MCF 10A (cell line): ENCODE results near the gene MTMR10. TPM values are rescaled to one million over a fixed set of nuclear protein-coding genes. Genes with fewer than 3 reads are reported as not detected.

ENCODE experiments used
- BruUV-seq: library from RNA; stranded (reverse); fragments of 400-500 nt; replicated peaks from 2 replicates; lab custom pipeline; 2021; lab: Mats Ljungman, UMichigan
- CTCF ChIA-PET: fragments of 300-600 bp; sonication (Branson Sonifier 250); formaldehyde crosslinking; extraction: SDS; loops from one replicate; lab custom pipeline; 2021; ENCODE audit warnings: antibody characterized with exemption, inconsistent platforms; lab: Yijun Ruan, JAX
- POLR2A ChIA-PET: fragments of 300-600, 350-650 bp; sonication (Branson Sonifier 250); formaldehyde crosslinking; extraction: SDS; loops from one replicate; lab custom pipeline; 2020; ENCODE audit warnings: antibody characterized with exemption, inconsistent platforms; lab: Yijun Ruan, JAX
- DNase-seq: peaks from one replicate; pipeline ENCODE4 v3.0.0-alpha.2; 2018; ENCODE audit not compliant: unreplicated experiment
- H3K27ac Mint-ChIP-seq: one replicate; pipeline ENCODE4 v1.8.0; 2022; ENCODE audit warnings: mild to moderate bottlenecking, low read depth, mixed read lengths; ENCODE audit not compliant: unreplicated experiment
- H3K27me3 Mint-ChIP-seq: one replicate; pipeline ENCODE4 v1.8.0; 2022; ENCODE audit warnings: mixed read lengths; ENCODE audit not compliant: insufficient read depth, unreplicated experiment
- H3K36me3 Mint-ChIP-seq: one replicate; pipeline ENCODE4 v1.8.0; 2022; ENCODE audit warnings: mild to moderate bottlenecking, moderate library complexity, mixed read lengths; ENCODE audit not compliant: insufficient read depth, unreplicated experiment
- H3K4me1 Mint-ChIP-seq: one replicate; pipeline ENCODE4 v1.8.0; 2022; ENCODE audit warnings: mixed read lengths; ENCODE audit not compliant: insufficient read depth, unreplicated experiment
- H3K4me3 Mint-ChIP-seq: one replicate; pipeline ENCODE4 v1.8.0; 2022; ENCODE audit warnings: mild to moderate bottlenecking, moderate library complexity, mixed read lengths; ENCODE audit not compliant: unreplicated experiment
- H3K9me3 Mint-ChIP-seq: one replicate; pipeline ENCODE4 v1.8.0; 2022; ENCODE audit warnings: mixed read lengths; ENCODE audit not compliant: unreplicated experiment
- intact Hi-C: fragments of 100-400 bp; cut with micrococcal nuclease; formaldehyde crosslinking; loops from 2 replicates; pipeline ENCODE4 v1.14.1; 2022
- total RNA-seq: library from RNA; stranded (reverse); gene quantifications from 2 replicates; pipeline ENCODE4 v1.2.3, GENCODE V29; 2022
- TF ChIP-seq, protein P1 (sequence below): fragments of 200-600 bp; IDR thresholded peaks from one replicate; pipeline ENCODE4 v1.8.0; 2022; ENCODE audit warnings: antibody characterized with exemption, mild to moderate bottlenecking; ENCODE audit not compliant: unreplicated experiment

Gene MTMR10
- total RNA-seq, 1 experiment from 2014 or later, result 11.4 TPM

DNA sequence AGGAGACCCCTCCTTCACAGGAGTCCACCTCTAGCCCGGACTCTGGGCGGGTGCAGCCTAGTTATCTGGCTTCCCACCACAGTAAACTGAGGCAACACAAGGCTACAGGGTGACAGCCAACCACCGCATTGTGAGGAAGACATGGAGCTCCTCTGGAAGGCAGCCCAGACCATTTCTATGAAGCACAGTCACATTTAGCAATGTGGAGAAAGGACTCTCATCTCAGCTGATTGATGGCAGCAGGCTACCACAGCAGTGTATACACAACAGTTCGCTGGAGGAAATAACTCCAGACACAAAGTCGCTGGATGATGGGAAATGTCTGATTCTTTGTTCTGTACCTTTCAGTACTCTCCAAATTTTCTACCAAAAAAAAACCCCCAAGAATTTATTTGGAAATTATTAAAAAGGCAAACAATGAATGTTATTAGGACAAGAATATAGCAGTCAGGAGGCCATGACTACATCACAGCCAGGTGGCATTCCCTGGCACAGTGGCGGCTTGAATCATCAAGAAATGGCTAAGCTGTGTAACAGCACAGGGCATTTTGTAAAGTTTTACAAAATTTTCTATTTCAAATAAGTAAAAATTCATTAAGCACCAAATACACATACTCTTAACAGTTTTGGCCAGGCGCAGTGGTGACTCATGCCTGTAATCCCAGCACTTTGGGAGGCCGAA lies 47.6 kb downstream of the MTMR10 start:
- Mint-ChIP-seq H3K36me3 (peaks cover 89% of the 10 kb centered on the region), H3K27ac (no peak overlapping the region), H3K9me3 (no peaks in the 10 kb centered on the region), H3K4me1 (no peaks in the 10 kb centered on the region), H3K27me3 (no peaks in the 10 kb centered on the region), H3K4me3 (no peak overlapping the region)
- DNase-seq, result no peak
- TF ChIP-seq, protein P1, sequence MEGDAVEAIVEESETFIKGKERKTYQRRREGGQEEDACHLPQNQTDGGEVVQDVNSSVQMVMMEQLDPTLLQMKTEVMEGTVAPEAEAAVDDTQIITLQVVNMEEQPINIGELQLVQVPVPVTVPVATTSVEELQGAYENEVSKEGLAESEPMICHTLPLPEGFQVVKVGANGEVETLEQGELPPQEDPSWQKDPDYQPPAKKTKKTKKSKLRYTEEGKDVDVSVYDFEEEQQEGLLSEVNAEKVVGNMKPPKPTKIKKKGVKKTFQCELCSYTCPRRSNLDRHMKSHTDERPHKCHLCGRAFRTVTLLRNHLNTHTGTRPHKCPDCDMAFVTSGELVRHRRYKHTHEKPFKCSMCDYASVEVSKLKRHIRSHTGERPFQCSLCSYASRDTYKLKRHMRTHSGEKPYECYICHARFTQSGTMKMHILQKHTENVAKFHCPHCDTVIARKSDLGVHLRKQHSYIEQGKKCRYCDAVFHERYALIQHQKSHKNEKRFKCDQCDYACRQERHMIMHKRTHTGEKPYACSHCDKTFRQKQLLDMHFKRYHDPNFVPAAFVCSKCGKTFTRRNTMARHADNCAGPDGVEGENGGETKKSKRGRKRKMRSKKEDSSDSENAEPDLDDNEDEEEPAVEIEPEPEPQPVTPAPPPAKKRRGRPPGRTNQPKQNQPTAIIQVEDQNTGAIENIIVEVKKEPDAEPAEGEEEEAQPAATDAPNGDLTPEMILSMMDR, result no peak
- CTCF ChIA-PET, result interaction anchor here (0.5 to 1.3 kb wide), 6 partner anchors 38 to 563 kb away, joined by 3 to 4 read pairs (median 3); no protein-coding TSS in a partner anchor
- POLR2A ChIA-PET, result interaction anchor here (0.6 to 1.1 kb wide), 3 partner anchors 184 to 593 kb away, joined by 3 read pairs; no protein-coding TSS in a partner anchor
- BruUV-seq, result no TSS peak
- intact Hi-C loops, result no loop called here

DNA sequence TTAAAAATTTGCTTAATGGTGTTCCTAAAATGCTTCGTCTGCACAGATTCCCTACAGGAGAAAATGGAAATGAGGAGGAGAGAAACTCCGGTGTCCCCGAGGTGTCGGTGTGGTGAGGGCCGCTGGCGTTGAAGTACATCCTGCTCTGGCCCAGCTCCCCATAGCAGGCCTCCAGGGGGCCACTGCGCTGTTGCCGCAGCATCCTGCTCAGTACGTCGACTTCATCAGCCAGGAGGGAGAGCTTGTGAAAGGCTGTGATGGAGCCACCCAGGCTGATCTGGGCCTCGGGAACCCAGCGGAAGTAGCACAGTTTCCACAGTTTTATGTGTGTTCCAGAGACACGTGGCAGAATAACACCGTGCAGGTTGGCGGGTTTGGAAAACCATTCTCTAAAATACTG lies 49.9 kb downstream of the MTMR10 start:
- no peaks in the 10 kb centered on the region for H3K9me3 Mint-ChIP-seq
- H3K36me3 Mint-ChIP-seq, result peaks cover 94% of the 10 kb centered on the region
- no peak for DNase-seq
- H3K4me1 Mint-ChIP-seq, result no peaks in the 10 kb centered on the region
- CTCF ChIA-PET, result interaction anchor here (1.1 kb wide), 1 partner anchor 158 kb away, joined by 4 read pairs; no protein-coding TSS in a partner anchor
- H3K27me3 Mint-ChIP-seq, result no peaks in the 10 kb centered on the region
- H3K4me3 Mint-ChIP-seq, result no peak overlapping the region
- intact Hi-C loops, result no loop called here
- POLR2A ChIA-PET, result interaction anchor here (0.8 to 2.0 kb wide), 2 partner anchors 49 to 188 kb away, joined by 4 to 5 read pairs; no protein-coding TSS in a partner anchor
- TF ChIP-seq, protein P1, result no peak
- H3K27ac Mint-ChIP-seq, result no peak overlapping the region
- no TSS peak for BruUV-seq

DNA sequence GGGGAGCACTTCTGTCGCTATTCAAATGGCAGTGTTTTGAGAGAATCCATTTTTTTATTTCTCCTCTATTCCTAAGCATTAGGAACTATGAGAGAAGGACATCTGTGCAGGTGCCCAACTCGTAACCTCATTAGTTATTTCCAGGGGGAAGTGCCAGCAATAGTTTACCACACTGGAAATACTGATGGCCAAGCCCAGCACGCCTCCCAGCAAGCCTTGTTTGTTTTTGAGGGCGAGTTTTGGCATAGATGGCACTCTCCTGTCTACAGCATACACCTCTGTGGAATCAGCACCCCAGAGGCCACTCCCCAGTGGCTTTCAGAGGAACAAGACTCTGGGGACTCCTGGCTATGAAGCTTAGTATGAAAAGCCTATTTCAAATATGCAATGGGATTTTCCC lies 51.1 kb downstream of the MTMR10 start:
- TF ChIP-seq, protein P1, result no peak
- DNase-seq, result no peak
- BruUV-seq, result no TSS peak
- Mint-ChIP-seq H3K4me1 (no peaks in the 10 kb centered on the region), H3K9me3 (no peaks in the 10 kb centered on the region), H3K4me3 (no peak overlapping the region), H3K27me3 (no peaks in the 10 kb centered on the region), H3K27ac (no peak overlapping the region), H3K36me3 (peaks cover 94% of the 10 kb centered on the region)
- POLR2A ChIA-PET, result interaction anchor here (2.0 kb wide), 1 partner anchor 189 kb away, joined by 5 read pairs; no protein-coding TSS in a partner anchor
- CTCF ChIA-PET, result interaction anchor here (0.6 kb wide), 2 partner anchors 77 to 426 kb away, joined by 3 read pairs; no protein-coding TSS in a partner anchor
- intact Hi-C loops, result no loop called here

DNA sequence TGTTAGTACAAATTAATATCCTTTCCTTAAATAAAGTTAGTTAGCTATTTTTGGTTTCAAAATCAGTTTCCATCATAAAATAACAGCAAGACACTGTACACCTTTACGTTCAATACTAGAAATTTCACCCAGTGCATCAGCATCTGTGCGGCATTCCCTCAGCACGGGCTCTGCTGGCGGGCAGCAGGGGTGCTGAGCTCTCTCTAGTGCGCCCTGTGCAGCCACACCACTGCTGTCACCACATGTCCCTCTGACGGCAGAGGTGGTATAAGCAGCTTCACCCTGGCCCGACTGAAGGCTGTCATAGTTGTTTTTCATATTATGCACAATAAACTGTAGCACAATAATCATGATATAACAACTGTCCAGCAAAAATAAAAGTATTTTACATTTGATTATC lies 52.3 kb downstream of the MTMR10 start:
- CTCF ChIA-PET, result interaction anchor here (0.5 to 0.8 kb wide), 3 partner anchors 46 to 364 kb away, joined by 3 read pairs; no protein-coding TSS in a partner anchor
- H3K27ac Mint-ChIP-seq, result no peak overlapping the region
- no peaks in the 10 kb centered on the region for H3K9me3 Mint-ChIP-seq
- BruUV-seq, result no TSS peak
- TF ChIP-seq, protein P1, result no peak
- intact Hi-C loops, result no loop called here
- POLR2A ChIA-PET, result no interaction called here
- H3K4me1 Mint-ChIP-seq, result no peaks in the 10 kb centered on the region
- peaks cover 95% of the 10 kb centered on the region for H3K36me3 Mint-ChIP-seq
- H3K27me3 Mint-ChIP-seq, result no peaks in the 10 kb centered on the region
- DNase-seq, result no peak
- H3K4me3 Mint-ChIP-seq, result no peak overlapping the region
